ENCODE results near the gene PHF2.

Gene PHF2

GRCh38 chr9:93702261-93702660, 125.9 kb downstream of the PHF2 start:
- Histone ChIP-seq H3K9ac (ENCODE audit: low read length) (no peak overlapping the region), H3K27ac (ENCODE audit: low read length) (no peak overlapping the region), H3K4me3 (ENCODE audit: low read length) (no peak overlapping the region), H3K27me3 (ENCODE audit: control insufficient read depth, insufficient read depth, low read length) (no peaks in the 10 kb centered on the region), H3K9me3 (ENCODE audit: control insufficient read depth, low read depth, low read length) (no peaks in the 10 kb centered on the region), H3K4me1 (ENCODE audit: control insufficient read depth, low read depth, low read length) (no peaks in the 10 kb centered on the region), H3K36me3 (ENCODE audit: control insufficient read depth, low read depth, low read length) (no peaks in the 10 kb centered on the region)

DNA sequence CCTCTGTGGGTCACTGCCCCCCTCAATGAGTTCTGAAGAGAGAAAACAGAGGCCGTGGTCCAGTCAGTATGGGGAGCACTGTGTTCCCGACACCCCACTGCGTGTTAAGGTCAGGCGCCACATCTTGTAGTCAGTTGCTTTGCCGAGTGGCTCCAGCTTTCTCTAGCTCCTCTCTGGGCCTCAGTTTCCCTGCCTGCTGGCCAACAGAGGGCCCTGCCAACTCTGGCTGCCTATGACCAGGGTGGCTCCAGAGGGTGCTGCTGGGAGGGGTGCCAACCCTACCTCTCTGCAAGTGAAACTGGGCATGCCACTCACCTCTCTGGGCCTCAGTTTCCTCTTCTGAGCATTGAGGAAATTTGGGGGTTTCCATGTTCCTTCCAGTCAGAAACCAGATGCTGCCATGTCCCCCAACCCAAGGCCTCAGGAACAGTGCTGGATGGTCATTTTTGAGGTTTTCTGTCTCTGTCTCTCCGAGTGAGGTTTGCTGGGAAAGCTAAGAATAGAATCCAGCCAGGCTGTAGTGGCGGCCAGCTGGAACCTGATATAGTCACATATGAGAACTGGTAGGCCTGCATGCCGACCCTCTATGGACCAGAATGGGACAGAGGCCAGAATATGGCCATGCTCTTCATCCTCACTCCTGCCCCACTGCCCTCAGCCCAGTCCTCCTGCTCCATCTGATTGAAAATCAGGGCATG, 132.1 kb downstream of the PHF2 start:
- Histone ChIP-seq H3K36me3 (ENCODE audit: control insufficient read depth, low read depth, low read length) (no peaks in the 10 kb centered on the region), H3K27me3 (ENCODE audit: control insufficient read depth, insufficient read depth, low read length) (no peaks in the 10 kb centered on the region), H3K9ac (ENCODE audit: low read length) (no peak overlapping the region), H3K9me3 (ENCODE audit: control insufficient read depth, low read depth, low read length) (no peaks in the 10 kb centered on the region), H3K4me3 (ENCODE audit: low read length) (no peak overlapping the region), H3K27ac (ENCODE audit: low read length) (no peak overlapping the region), H3K4me1 (ENCODE audit: control insufficient read depth, low read depth, low read length) (no peaks in the 10 kb centered on the region)

GRCh38 chr9:93708987-93709302, 132.6 kb downstream of the PHF2 start:
- H3K9me3 ChIP-seq (ENCODE audit: control insufficient read depth, low read depth, low read length), result no peaks in the 10 kb centered on the region
- no peaks in the 10 kb centered on the region for H3K4me1 ChIP-seq (ENCODE audit: control insufficient read depth, low read depth, low read length)
- H3K27ac ChIP-seq (ENCODE audit: low read length), result no peak overlapping the region
- H3K36me3 ChIP-seq (ENCODE audit: control insufficient read depth, low read depth, low read length), result no peaks in the 10 kb centered on the region
- no peaks in the 10 kb centered on the region for H3K27me3 ChIP-seq (ENCODE audit: control insufficient read depth, insufficient read depth, low read length)
- H3K4me3 ChIP-seq (ENCODE audit: low read length), result no peak overlapping the region
- no peak overlapping the region for H3K9ac ChIP-seq (ENCODE audit: low read length)

- H3K9ac ChIP-seq (ENCODE audit: low read length), result no peak overlapping the region
- H3K27me3 ChIP-seq (ENCODE audit: control insufficient read depth, insufficient read depth, low read length), result no peaks in the 10 kb centered on the region
Observed at GRCh38 chr9:93709600-93710369, 133.4 kb downstream of the PHF2 start.

GRCh38 chr9:93710370-93710723, 134.0 kb downstream of the PHF2 start:
- Histone ChIP-seq H3K4me1 (ENCODE audit: control insufficient read depth, low read depth, low read length) (no peaks in the 10 kb centered on the region), H3K4me3 (ENCODE audit: low read length) (no peak overlapping the region), H3K36me3 (ENCODE audit: control insufficient read depth, low read depth, low read length) (no peaks in the 10 kb centered on the region), H3K27ac (ENCODE audit: low read length) (no peak overlapping the region), H3K9ac (ENCODE audit: low read length) (no peak overlapping the region), H3K9me3 (ENCODE audit: control insufficient read depth, low read depth, low read length) (no peaks in the 10 kb centered on the region), H3K27me3 (ENCODE audit: control insufficient read depth, insufficient read depth, low read length) (no peaks in the 10 kb centered on the region)

More at GRCh38 chr9:93709600-93710369, 133.4 kb downstream of the PHF2 start:
- H3K36me3 ChIP-seq (ENCODE audit: control insufficient read depth, low read depth, low read length), result no peaks in the 10 kb centered on the region
- no peaks in the 10 kb centered on the region for H3K9me3 ChIP-seq (ENCODE audit: control insufficient read depth, low read depth, low read length)
- no peaks in the 10 kb centered on the region for H3K4me1 ChIP-seq (ENCODE audit: control insufficient read depth, low read depth, low read length)
- no peak overlapping the region for H3K4me3 ChIP-seq (ENCODE audit: low read length)
- no peak overlapping the region for H3K27ac ChIP-seq (ENCODE audit: low read length)

DNA sequence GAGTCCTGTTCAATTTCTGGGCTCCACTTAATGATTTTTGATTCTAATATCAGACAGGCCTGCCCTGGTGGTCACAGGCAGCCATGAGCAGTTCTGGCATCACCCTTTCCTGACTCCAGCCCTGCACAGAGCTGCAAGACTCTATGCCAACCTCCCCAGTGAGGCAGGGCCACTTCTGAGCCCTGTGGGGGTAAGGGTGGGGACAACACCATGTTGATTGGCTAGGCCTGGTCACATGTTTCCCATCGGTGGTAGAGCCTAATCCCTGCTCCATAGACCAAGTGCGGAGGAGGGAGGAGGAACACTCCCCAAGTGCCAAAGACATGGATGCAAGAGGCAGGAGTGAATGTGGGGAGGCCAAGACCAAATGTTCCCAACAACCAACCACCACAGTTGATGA, 134.6 kb downstream of the PHF2 start:
- Histone ChIP-seq H3K36me3 (ENCODE audit: control insufficient read depth, low read depth, low read length) (no peaks in the 10 kb centered on the region), H3K9me3 (ENCODE audit: control insufficient read depth, low read depth, low read length) (no peaks in the 10 kb centered on the region), H3K27me3 (ENCODE audit: control insufficient read depth, insufficient read depth, low read length) (no peaks in the 10 kb centered on the region), H3K4me3 (ENCODE audit: low read length) (no peak overlapping the region), H3K27ac (ENCODE audit: low read length) (no peak overlapping the region), H3K9ac (ENCODE audit: low read length) (no peak overlapping the region), H3K4me1 (ENCODE audit: control insufficient read depth, low read depth, low read length) (no peaks in the 10 kb centered on the region)

DNA sequence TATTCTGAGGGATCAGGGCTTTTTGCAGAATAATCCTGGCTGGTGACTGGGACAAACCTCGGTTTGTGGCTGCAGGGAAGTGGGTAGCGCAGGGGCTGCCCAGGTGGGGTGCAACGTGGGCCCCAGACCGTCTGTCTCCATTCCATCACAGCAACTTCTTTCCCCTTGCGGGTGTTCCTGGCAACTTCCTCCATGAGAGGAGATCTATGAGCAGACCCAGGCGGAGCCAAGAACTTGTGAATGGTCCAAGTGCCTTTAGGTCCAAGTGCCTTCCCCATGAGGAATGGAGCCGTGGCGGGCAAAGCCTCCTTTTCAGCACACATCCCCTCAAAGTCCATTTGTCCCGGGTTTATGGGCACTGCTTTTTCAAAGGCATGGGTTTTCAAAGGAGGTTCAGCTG, 136.5 kb downstream of the PHF2 start:
- Histone ChIP-seq H3K4me1 (ENCODE audit: control insufficient read depth, low read depth, low read length) (no peaks in the 10 kb centered on the region), H3K36me3 (ENCODE audit: control insufficient read depth, low read depth, low read length) (no peaks in the 10 kb centered on the region), H3K9ac (ENCODE audit: low read length) (no peak overlapping the region), H3K27me3 (ENCODE audit: control insufficient read depth, insufficient read depth, low read length) (no peaks in the 10 kb centered on the region), H3K9me3 (ENCODE audit: control insufficient read depth, low read depth, low read length) (no peaks in the 10 kb centered on the region), H3K4me3 (ENCODE audit: low read length) (no peak overlapping the region), H3K27ac (ENCODE audit: low read length) (no peak overlapping the region)

DNA sequence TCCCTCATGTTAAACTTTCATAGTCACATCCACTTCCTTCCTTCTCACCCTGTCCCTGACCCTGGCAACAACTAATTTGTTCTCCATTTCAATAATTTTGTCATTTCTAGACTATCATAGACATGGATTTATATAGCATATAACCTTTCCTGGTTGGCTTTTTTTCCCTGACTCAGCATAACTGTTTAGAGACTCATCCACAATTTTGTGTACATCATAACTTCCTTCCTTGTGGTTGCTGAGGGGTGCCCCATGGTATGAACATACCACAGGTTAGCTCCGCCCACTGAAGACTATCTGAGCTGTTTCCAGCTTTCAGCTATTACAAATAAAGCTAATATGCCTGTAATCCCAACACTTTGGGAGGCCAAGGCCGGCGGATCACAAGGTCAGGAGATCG, 137.3 kb downstream of the PHF2 start:
- H3K4me1 ChIP-seq (ENCODE audit: control insufficient read depth, low read depth, low read length), result no peaks in the 10 kb centered on the region
- H3K4me3 ChIP-seq (ENCODE audit: low read length), result no peak overlapping the region
- H3K27me3 ChIP-seq (ENCODE audit: control insufficient read depth, insufficient read depth, low read length), result no peaks in the 10 kb centered on the region
- no peak overlapping the region for H3K9ac ChIP-seq (ENCODE audit: low read length)
- no peaks in the 10 kb centered on the region for H3K36me3 ChIP-seq (ENCODE audit: control insufficient read depth, low read depth, low read length)
- no peak overlapping the region for H3K27ac ChIP-seq (ENCODE audit: low read length)
- H3K9me3 ChIP-seq (ENCODE audit: control insufficient read depth, low read depth, low read length), result no peaks in the 10 kb centered on the region

DNA sequence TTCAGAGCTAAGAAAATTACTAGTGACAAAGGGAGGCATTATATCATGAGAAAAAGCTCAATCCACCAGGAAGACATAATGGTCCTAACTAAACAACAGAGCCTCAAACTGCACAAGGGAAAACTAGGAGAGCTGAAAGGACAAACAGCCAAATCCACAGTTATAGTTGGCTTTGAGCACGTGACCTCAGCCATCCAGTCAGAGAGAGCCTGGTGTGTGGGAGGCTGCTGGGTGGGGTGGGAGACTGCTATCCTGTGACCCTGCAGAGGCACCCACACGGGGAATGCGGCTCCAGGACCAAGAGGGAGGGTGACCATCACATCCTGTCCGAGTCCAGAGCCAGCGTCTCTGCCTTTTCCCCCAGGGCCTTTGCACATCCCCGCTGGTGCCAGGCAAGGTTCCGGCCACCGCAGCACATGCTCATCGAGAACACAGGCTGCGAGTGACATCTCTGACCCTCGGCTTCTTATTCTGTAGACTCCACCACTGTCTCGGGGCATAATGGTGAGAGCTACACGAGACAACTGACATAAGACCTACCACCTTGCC, 145.1 kb downstream of the PHF2 start:
- Histone ChIP-seq H3K27me3 (ENCODE audit: control insufficient read depth, insufficient read depth, low read length) (no peaks in the 10 kb centered on the region), H3K9ac (ENCODE audit: low read length) (no peak overlapping the region), H3K9me3 (ENCODE audit: control insufficient read depth, low read depth, low read length) (no peaks in the 10 kb centered on the region), H3K27ac (ENCODE audit: low read length) (no peak overlapping the region), H3K36me3 (ENCODE audit: control insufficient read depth, low read depth, low read length) (no peaks in the 10 kb centered on the region), H3K4me3 (ENCODE audit: low read length) (no peak overlapping the region), H3K4me1 (ENCODE audit: control insufficient read depth, low read depth, low read length) (no peaks in the 10 kb centered on the region)

DNA sequence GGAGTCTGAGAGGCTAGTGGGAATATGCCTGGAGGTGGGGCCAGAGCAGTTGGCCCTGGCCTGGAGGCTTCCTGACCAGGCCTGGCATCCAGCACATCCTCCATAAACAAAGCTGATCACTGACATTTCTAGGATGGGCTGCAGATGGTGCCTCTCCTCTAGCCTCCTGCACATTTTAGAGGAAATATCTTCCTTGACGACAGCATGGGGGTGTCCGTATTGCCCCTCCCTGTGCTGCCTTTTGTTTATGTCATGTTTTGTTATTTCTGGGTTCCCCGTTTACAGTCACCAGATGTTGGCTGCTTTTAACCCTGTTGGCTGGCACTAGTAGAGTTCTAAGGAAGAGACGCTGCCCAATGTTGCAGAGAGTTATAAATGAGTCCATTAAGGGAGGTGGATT, 148.5 kb downstream of the PHF2 start:
- Histone ChIP-seq H3K4me3 (ENCODE audit: low read length) (no peak overlapping the region), H3K9me3 (ENCODE audit: control insufficient read depth, low read depth, low read length) (no peaks in the 10 kb centered on the region), H3K9ac (ENCODE audit: low read length) (no peak overlapping the region), H3K27me3 (ENCODE audit: control insufficient read depth, insufficient read depth, low read length) (no peaks in the 10 kb centered on the region), H3K36me3 (ENCODE audit: control insufficient read depth, low read depth, low read length) (no peaks in the 10 kb centered on the region), H3K27ac (ENCODE audit: low read length) (no peak overlapping the region), H3K4me1 (ENCODE audit: control insufficient read depth, low read depth, low read length) (no peaks in the 10 kb centered on the region)

DNA sequence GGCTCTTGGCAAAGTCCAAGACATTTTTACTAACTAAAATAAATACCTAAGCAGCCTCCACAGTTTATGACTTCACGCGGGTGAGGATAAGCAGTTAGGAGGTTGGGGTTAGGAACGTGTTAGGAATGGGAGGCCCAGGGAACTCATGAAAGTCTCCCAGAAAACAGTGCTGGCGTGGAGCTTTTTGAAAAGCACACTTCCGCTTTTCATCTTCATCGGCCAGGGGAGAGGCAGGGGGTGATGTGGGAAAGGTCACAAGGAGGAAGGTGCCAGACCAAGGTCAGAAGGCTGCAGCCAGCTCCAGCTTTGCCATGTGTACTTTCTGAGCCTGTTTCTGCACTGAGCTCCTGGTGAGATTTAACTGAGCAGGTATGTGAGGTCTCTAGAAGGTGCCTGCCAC, 149.0 kb downstream of the PHF2 start:
- Histone ChIP-seq H3K4me3 (ENCODE audit: low read length) (no peak overlapping the region), H3K9ac (ENCODE audit: low read length) (no peak overlapping the region), H3K4me1 (ENCODE audit: control insufficient read depth, low read depth, low read length) (no peaks in the 10 kb centered on the region), H3K9me3 (ENCODE audit: control insufficient read depth, low read depth, low read length) (no peaks in the 10 kb centered on the region), H3K27ac (ENCODE audit: low read length) (no peak overlapping the region), H3K27me3 (ENCODE audit: control insufficient read depth, insufficient read depth, low read length) (no peaks in the 10 kb centered on the region), H3K36me3 (ENCODE audit: control insufficient read depth, low read depth, low read length) (no peaks in the 10 kb centered on the region)

- Histone ChIP-seq H3K27ac (ENCODE audit: low read length) (no peak overlapping the region), H3K36me3 (ENCODE audit: control insufficient read depth, low read depth, low read length) (no peaks in the 10 kb centered on the region), H3K9ac (ENCODE audit: low read length) (no peak overlapping the region), H3K4me1 (ENCODE audit: control insufficient read depth, low read depth, low read length) (no peaks in the 10 kb centered on the region), H3K27me3 (ENCODE audit: control insufficient read depth, insufficient read depth, low read length) (no peaks in the 10 kb centered on the region), H3K4me3 (ENCODE audit: low read length) (no peak overlapping the region), H3K9me3 (ENCODE audit: control insufficient read depth, low read depth, low read length) (no peaks in the 10 kb centered on the region)
Observed at GRCh38 chr9:93726147-93726546, 149.8 kb downstream of the PHF2 start.

All from iPS-18a (cell line).